ENCODE data around the gene PRODH. TPM values are rescaled to one million over a fixed set of nuclear protein-coding genes. Genes with fewer than 3 reads are reported as not detected.
"Not testable (repeated sequence)": the region's sequence is repeated elsewhere in the genome, so short reads cannot be mapped to it uniquely, and the experiment has no call there.

Gene PRODH
- total and polyA plus RNA-seq, 5 donors, result 0.75 to 9.7 (median 3.1) TPM

DNA sequence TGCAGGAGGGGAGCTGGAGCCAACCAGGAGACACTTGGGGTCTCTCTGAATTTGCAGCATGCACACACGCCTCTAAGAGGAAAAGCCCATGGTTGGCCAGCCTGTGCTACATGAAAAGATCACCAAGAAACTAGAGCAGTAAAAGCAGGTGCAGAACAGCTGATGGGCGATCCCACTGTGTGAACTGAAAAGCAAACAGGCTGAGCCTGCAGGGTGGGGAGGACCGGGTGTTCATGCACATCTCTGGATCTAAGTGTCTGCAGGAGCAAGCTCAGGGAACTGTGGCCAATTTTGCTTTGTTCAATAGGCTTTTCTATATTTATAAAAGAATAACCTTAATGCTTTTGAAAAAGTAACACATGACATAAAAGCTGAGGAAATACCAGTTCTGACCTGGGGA is 18.3 kb downstream of the PRODH start:
- DNase-seq; H3K4me3 ChIP-seq (ENCODE audit: low read length); ATAC-seq; H3K27ac ChIP-seq (ENCODE audit: low read length); H3K27me3 ChIP-seq (ENCODE audit: control insufficient read depth, insufficient read depth); intact Hi-C loops (cut with DNase I); H3K9me3 ChIP-seq (ENCODE audit: control insufficient read depth, low read length); H3K4me1 ChIP-seq (ENCODE audit: control insufficient read depth, insufficient read depth, low read length): not testable (repeated sequence)
- 67% methylated on average over 1 of the region's 3 CpGs for WGBS

DNA sequence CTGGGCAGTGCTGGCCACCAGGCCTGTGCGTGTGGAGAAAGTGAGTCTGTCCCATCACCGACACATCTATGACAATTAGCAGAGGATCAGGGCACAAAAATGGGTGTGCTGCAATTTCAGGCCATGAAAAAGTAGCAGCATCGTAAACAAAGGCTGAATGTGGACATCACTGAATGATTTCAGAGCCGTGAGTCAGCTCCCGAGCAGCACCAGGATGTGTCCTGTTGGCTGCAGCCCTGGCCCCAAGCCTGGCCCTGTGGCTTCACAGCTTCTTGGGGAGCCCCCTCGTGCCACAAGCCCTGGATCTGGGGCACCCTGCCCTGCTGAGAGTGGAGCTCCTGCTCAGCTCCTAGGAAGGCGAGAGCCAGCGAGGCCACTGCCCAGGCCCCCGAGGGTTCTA is 20.5 kb downstream of the PRODH start:
- H3K27me3 ChIP-seq (ENCODE audit: control insufficient read depth, insufficient read depth); H3K27ac ChIP-seq (ENCODE audit: low read length); intact Hi-C loops (cut with DNase I); DNase-seq; H3K4me3 ChIP-seq (ENCODE audit: low read length); H3K4me1 ChIP-seq (ENCODE audit: control insufficient read depth, insufficient read depth, low read length); ATAC-seq; H3K9me3 ChIP-seq (ENCODE audit: control insufficient read depth, low read length): not testable (repeated sequence)
- WGBS, result no CpG with 5 or more reads among the region's 9 CpGs

DNA sequence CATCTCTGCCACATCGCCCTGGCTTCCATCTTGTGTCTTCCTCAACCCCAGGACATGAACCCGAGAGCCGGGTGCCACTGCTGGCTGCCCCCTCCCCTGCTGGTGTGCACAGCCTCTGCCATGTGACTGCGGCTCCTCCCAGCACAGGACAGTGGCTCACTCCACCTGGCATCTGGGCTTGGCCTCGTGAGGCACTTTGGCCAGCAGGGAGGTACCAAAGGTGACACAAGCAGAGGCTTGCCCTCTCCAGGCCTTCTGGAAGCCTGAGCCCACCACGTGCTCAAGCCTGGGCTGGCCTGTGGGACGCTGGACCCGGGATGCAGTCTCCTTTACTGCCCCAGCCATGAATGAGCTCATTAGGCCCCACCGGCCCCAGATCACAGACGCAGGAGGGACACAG is 21.5 kb downstream of the PRODH start:
- DNase-seq; intact Hi-C loops (cut with DNase I); H3K4me1 ChIP-seq (ENCODE audit: control insufficient read depth, insufficient read depth, low read length); H3K9me3 ChIP-seq (ENCODE audit: control insufficient read depth, low read length); H3K4me3 ChIP-seq (ENCODE audit: low read length); H3K27me3 ChIP-seq (ENCODE audit: control insufficient read depth, insufficient read depth); H3K27ac ChIP-seq (ENCODE audit: low read length): not testable (repeated sequence)
- ATAC-seq, result peak in 1 of 2 donors; percentile 29
- no CpG with 5 or more reads among the region's 10 CpGs for WGBS

DNA sequence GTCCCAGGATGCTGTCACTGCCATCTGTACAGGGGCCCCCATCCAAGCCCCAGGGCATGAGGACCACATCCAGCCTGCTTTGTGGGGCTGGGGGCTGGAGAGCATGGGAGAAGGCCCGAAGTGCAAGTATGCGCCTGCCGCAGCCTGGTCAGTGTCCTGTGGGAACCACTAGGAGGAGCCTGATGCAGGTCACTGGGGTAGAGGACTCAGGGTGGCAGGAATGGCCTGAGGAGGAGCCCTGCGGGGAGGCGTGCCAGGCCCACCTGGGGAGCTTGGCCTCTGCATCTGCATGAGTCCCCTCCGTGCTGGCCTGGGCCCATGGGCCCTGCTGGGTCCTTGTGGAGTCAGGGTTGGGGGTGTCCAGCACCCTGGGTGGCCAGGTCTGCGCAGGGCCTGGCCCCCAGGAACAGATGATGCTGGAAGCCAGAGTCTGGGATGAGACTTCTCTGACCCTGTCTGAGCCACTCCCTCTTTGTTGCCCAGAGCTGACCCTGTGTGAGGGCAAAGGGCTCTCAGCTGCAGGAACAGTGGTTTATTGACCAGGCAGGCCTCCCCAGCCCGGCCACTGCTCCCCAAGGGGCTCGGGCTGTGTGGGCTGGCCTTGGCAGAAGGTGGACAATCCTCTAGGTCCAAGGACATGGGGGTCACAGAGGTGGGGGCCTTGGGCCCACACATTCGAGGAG is 23.7 kb downstream of the PRODH start:
- H3K4me3 ChIP-seq (ENCODE audit: low read length); ATAC-seq; H3K27me3 ChIP-seq (ENCODE audit: control insufficient read depth, insufficient read depth); H3K4me1 ChIP-seq (ENCODE audit: control insufficient read depth, insufficient read depth, low read length); H3K9me3 ChIP-seq (ENCODE audit: control insufficient read depth, low read length); H3K27ac ChIP-seq (ENCODE audit: low read length); DNase-seq; intact Hi-C loops (cut with DNase I): not testable (repeated sequence)
- WGBS, result no CpG with 5 or more reads among the region's 10 CpGs

DNA sequence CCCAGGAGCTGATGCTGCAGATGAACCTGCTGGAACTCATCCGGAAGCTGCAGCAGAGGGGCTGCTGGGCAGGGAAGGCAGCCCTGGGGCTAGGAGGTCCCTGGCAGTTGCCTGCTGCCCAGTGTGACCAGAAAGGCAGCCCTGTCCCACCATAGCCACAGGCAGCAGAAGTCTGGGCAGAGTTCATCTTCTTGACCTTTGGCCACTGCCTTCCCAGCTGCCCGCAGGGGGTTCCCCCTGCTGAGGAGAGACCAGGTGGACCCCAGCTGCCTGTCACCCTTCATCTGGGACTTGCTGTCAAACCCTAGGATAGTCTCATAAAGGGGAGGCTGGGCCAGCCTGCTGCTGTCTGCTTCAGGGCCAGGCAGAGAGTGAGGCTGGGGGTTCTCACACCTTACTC is 24.6 kb downstream of the PRODH start:
- H3K4me3 ChIP-seq (ENCODE audit: low read length); H3K4me1 ChIP-seq (ENCODE audit: control insufficient read depth, insufficient read depth, low read length); H3K27me3 ChIP-seq (ENCODE audit: control insufficient read depth, insufficient read depth); ATAC-seq; H3K9me3 ChIP-seq (ENCODE audit: control insufficient read depth, low read length); H3K27ac ChIP-seq (ENCODE audit: low read length); intact Hi-C loops (cut with DNase I); DNase-seq: not testable (repeated sequence)
- no CpG with 5 or more reads among the region's 2 CpGs for WGBS

DNA sequence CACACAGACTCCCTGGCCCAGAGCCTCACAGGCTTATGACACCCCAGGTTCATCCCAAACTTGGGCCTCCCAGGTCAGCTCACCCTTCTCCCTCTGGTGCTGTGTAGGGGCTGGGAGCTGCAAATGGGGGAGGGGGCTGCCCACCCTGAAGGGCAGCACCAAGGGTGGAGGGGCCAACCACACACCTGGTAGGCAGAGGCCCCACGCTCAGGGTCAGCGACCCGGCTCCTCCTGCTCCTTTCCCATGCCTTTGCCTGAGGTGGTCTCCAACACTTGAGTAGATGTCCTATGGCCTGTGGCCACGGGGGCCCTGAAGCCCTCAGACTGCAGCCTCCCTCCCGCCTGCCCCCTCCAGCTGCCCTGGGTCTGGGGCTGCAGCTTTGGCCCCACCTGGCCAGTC is 26.5 kb downstream of the PRODH start:
- Histone ChIP-seq H3K27me3 (ENCODE audit: control insufficient read depth, insufficient read depth) (no peaks in the 10 kb centered on the region), H3K27ac (ENCODE audit: low read length) (no peak overlapping the region), H3K4me1 (ENCODE audit: control insufficient read depth, insufficient read depth, low read length) (no peaks in the 10 kb centered on the region), H3K4me3 (ENCODE audit: low read length) (no peak overlapping the region), H3K9me3 (ENCODE audit: control insufficient read depth, low read length) (no peaks in the 10 kb centered on the region)
- intact Hi-C loops (cut with DNase I), result no loop called here
- ATAC-seq (no peak), DNase-seq (peak in 1 of 3 donors; percentile 23)
- 100% methylated on average over 3 of the region's 5 CpGs for WGBS

DNA sequence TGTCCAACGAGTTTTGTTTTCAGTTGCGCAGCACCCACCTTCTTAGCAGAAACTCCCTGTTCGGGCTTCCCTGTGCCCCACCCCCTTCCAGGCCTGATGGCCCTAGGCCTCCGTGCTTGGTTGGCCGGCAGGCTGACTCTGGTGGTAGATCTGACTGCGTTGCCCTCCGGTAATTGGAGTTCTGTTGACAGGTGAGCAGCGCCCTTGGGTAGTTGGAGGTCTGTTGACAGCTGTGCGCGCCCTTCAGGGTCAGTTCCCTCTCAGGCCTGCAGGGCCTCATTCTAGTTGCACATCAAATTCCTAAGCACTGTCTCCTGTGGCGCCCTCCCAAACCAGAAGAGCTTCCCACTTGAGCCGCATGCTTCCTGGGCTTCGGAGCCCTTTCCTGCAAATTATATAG is 29.2 kb downstream of the PRODH start:
- ATAC-seq, result peak in 1 of 2 donors; percentile 9
- H3K27ac ChIP-seq (ENCODE audit: low read length), result no peak overlapping the region
- WGBS, result 50% methylated on average over 7 of the region's 13 CpGs
- no peak for DNase-seq
- H3K4me1 ChIP-seq (ENCODE audit: control insufficient read depth, insufficient read depth, low read length), result no peaks in the 10 kb centered on the region
- intact Hi-C loops (cut with DNase I), result no loop called here
- H3K27me3 ChIP-seq (ENCODE audit: control insufficient read depth, insufficient read depth), result no peaks in the 10 kb centered on the region
- H3K4me3 ChIP-seq (ENCODE audit: low read length), result no peak overlapping the region
- H3K9me3 ChIP-seq (ENCODE audit: control insufficient read depth, low read length), result no peaks in the 10 kb centered on the region

DNA sequence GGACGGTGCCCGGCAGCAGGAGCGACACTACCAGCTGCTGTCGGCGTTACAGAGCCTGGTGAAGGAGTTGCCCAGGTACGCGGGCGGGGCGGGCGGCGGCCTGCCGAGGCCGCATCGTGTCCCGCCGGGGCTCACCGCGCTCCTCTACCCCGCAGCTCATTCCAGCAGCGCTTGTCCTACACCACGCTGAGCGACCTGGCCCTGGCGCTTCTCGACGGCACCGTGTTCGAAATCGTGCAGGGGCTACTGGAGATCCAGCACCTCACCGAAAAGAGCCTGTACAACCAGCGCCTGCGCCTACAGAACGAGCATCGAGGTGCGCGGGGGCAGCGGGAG is 29.7 kb downstream of the PRODH start:
- H3K4me3 ChIP-seq (ENCODE audit: low read length); H3K4me1 ChIP-seq (ENCODE audit: control insufficient read depth, insufficient read depth, low read length); H3K27ac ChIP-seq (ENCODE audit: low read length); H3K27me3 ChIP-seq (ENCODE audit: control insufficient read depth, insufficient read depth); DNase-seq; intact Hi-C loops (cut with DNase I); H3K9me3 ChIP-seq (ENCODE audit: control insufficient read depth, low read length): not testable (repeated sequence)
- ATAC-seq, result peak; percentile 45 to 56
- WGBS, result no CpG with 5 or more reads among the region's 36 CpGs

DNA sequence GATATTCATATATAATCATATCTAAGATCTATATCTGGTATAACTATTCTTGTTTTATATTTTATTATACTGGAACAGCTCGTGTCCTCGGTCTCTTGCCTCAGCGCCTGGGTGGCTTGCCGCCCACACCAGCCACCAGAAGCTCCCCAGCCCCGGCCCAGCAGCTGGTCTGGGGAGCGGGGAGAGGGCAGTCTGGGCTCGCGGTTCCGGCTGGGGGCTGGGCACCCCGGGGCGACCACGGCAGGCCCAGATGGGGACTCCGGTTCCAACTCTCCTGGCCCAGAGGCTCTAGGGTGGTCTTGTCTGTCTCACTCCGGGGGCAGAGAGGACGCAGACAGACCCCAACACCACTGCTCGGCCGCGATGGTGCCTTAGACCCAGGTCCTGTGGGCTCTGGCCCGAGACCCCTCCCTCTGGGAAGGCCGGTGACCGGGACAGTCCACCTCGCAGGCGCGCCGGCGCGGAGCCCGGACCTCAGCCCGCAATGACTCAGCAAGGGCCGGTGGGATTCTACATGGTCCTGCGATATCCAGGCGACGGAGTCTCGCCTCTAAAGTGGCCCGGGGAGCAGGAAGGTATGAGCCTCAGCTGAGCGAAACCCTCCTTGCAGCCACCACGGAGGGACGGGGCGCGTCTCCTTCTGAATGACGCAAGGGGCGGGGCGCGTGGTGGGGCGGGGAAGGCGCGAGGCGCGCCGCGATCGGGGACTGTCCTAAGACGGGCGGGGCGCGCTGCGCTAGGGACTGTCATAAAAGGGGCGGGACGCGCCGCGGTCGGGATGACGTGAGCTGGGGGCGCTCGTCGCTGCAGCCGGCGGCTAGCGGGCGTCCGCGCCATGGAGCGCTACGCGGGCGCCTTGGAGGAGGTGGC is 30.3 kb downstream of the PRODH start, which contains the start of gene DGCR6:
TSS of gene DGCR6 (plus strand) at position 781 of the 870 bp plus-strand sequence. CDS start at position 836, 55 bp downstream.
- no peaks in the 10 kb centered on the region for H3K4me1 ChIP-seq (ENCODE audit: control insufficient read depth, insufficient read depth, low read length)
- H3K4me3 ChIP-seq (ENCODE audit: low read length), result no peak within 1 kb of the TSS
- 1% methylated on average over 7 of the region's 77 CpGs for WGBS
- intact Hi-C loops (cut with DNase I), result no loop called here
- no peak within 1 kb of the TSS for H3K27ac ChIP-seq (ENCODE audit: low read length)
- no peaks in the 10 kb centered on the region for H3K9me3 ChIP-seq (ENCODE audit: control insufficient read depth, low read length)
- ATAC-seq, result peak; percentile 99
- DNase-seq, result peak in 1 of 3 donors; percentile 4
- H3K27me3 ChIP-seq (ENCODE audit: control insufficient read depth, insufficient read depth), result no peaks in the 10 kb centered on the region

DNA sequence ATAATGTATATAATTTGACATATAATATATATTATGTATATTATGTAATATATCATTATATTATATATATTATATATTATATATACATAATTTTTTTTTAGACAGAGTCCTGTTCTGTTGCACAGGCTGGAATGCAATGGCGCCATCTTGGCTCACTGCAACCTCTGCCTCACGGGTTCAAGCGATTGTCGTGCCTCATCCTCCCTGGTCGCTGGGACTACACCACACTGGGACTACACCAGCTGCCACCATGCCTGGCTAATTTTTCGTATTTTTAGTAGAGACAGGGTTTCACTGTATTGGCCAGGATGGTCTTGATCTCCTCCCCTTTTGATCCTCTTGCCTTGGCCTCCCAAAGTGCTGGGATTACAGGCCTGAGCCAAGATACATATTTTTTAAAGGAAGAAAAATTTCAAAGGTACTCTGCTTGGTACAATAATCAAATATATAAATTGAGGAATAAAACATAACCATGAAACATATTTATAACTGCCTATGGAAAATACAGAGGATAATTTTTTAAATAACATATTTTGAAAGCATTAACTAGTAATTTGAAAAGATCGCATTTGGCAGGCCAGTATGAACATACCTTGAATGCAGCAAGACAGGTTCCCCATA is 39.9 kb downstream of the PRODH start:
- WGBS, result 84% methylated on average over 6 of the region's 7 CpGs
- ATAC-seq; H3K9me3 ChIP-seq (ENCODE audit: control insufficient read depth, low read length); H3K27me3 ChIP-seq (ENCODE audit: control insufficient read depth, insufficient read depth); H3K27ac ChIP-seq (ENCODE audit: low read length); H3K4me1 ChIP-seq (ENCODE audit: control insufficient read depth, insufficient read depth, low read length); H3K4me3 ChIP-seq (ENCODE audit: low read length); intact Hi-C loops (cut with DNase I): not testable (repeated sequence)
- DNase-seq, result peak; percentile 6 to 42 (median 22)

DNA sequence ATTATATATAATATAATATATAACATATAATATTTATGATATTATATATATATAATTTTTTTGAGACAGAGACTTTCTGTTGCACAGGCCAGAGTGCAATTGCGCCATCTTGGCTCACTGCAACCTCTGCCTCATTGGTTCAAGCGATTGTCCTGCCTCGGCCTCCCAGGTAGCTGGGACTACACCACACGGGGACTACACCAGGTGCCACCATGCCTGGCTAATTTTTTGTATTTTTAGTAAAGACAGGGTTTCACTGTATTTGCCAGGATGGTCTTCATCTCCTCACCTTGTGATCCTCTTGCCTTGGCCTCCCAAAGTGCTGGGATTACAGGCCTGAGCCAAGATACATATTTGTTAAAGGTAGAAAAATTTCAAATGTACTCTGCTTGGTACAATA is 42.3 kb downstream of the PRODH start:
- H3K4me1 ChIP-seq (ENCODE audit: control insufficient read depth, insufficient read depth, low read length); ATAC-seq; intact Hi-C loops (cut with DNase I); H3K9me3 ChIP-seq (ENCODE audit: control insufficient read depth, low read length); H3K27ac ChIP-seq (ENCODE audit: low read length); H3K27me3 ChIP-seq (ENCODE audit: control insufficient read depth, insufficient read depth); DNase-seq; H3K4me3 ChIP-seq (ENCODE audit: low read length): not testable (repeated sequence)
- WGBS, result no CpG with 5 or more reads among the region's 4 CpGs

Measured in right cardiac atrium (tissue), 5 donors.